ENCODE results near the gene TMEM179. TPM values are rescaled to one million over a fixed set of nuclear protein-coding genes. Genes with fewer than 3 reads are reported as not detected.

Gene TMEM179
- total and polyA plus RNA-seq, 10 of the 15 experiments (the other 5 are each of a cell fraction or from before 2014, with no cell fraction given) = not detected

- no peak for ATAC-seq
- no peak overlapping the region for H3K4me2 ChIP-seq (ENCODE audit: control insufficient read depth, insufficient read depth)
- TF ChIP-seq IRF5 (IDR thresholded peaks at IDR 0.05; ENCODE audit: borderline replicate concordance) (no peak), BCL3 (IDR thresholded peaks at IDR 0.05; ENCODE audit: borderline replicate concordance, insufficient read depth, low read depth, low read length, poor library complexity, severe bottlenecking) (peak; percentile 97), ZNF207 (IDR thresholded peaks at IDR 0.05; ENCODE audit: borderline replicate concordance) (no peak), PBX3 (IDR thresholded peaks at IDR 0.05; ENCODE audit: insufficient replicate concordance, low read depth, low read length) (peak; percentile 21), NFIC (IDR thresholded peaks at IDR 0.05; ENCODE audit: low read depth, low read length) (0 out of 2 replicates have a peak, but pooled peaks have one; percentile 32), TCF3 (IDR thresholded peaks at IDR 0.05; ENCODE audit: borderline replicate concordance, insufficient read depth, low read depth, low read length) (peak; percentile 70)
- no peak for DNase-seq (ENCODE audit: low read depth, low spot score)
- 2% methylated on average over 3 of the region's 3 CpGs for WGBS (ENCODE audit: insufficient coverage, insufficient replicate concordance, low lambda C conversion rate, missing lambda C conversion rate)
- in situ Hi-C loops (cut with MboI) = no loop called here
- BruUV-seq (replicated peaks) = no TSS peak
- no peaks in the 10 kb centered on the region; a peak in 2 of 4 replicates for H3K27me3 ChIP-seq (replicated peaks in 1 of 2; ENCODE audit: control insufficient read depth in 2 of 2, insufficient read depth in 2 of 2, low read length in 1 of 2)
- H3K4me3 ChIP-seq = no peak overlapping the region
- no peak for FAIRE-seq
- CTCF ChIA-PET = no interaction called here
- H3K27ac ChIP-seq (ENCODE audit: control insufficient read depth, insufficient read depth) = no peak overlapping the region
- SMC1A ChIA-PET (ENCODE audit: uncharacterized antibody, unreplicated experiment) = no interaction called here
- H3K9me3 ChIP-seq (replicated peaks; ENCODE audit: control insufficient read depth, insufficient read depth, low read length) = no peaks in the 10 kb centered on the region
- intact Hi-C loops (cut with micrococcal nuclease; ENCODE audit: unreplicated experiment) = no loop called here
- no peaks in the 10 kb centered on the region for H3K4me1 ChIP-seq (ENCODE audit: control insufficient read depth, insufficient read depth, low read length)
- RAD21 ChIA-PET (ENCODE audit: unreplicated experiment) = no interaction called here
- POLR2A ChIA-PET = no interaction called here
- H2AFZ ChIP-seq (ENCODE audit: control insufficient read depth, low read depth, low read length) = no peak overlapping the region
- no peaks in the 10 kb centered on the region for H3K36me3 ChIP-seq (ENCODE audit: control insufficient read depth in 2 of 2, insufficient read depth in 2 of 2, low read length in 1 of 2)
- no peaks in the 10 kb centered on the region for H4K20me1 ChIP-seq (ENCODE audit: control insufficient read depth, insufficient read depth)
- H3K79me2 ChIP-seq (ENCODE audit: control insufficient read depth, insufficient read depth, low read length) = no peaks in the 10 kb centered on the region
- no peak overlapping the region for H3K9ac ChIP-seq (ENCODE audit: control insufficient read depth, insufficient read depth, low read length)
Measured at GRCh38 chr14:104592292-104592672, 12.3 kb downstream of the TMEM179 start.
